HG02678 (cell line): ENCODE results near the gene GTPBP4.
"Not testable (repeated sequence)": the region's sequence is repeated elsewhere in the genome, so short reads cannot be mapped to it uniquely, and the experiment has no call there.

Experiments used
- ATAC-seq: cut with Tn5 transposase; IDR thresholded peaks from one replicate; pipeline ENCODE4 v1.9.1; 2021; ENCODE audit warnings: mild to moderate bottlenecking, moderate library complexity; ENCODE audit not compliant: unreplicated experiment

The GTPBP4 gene

GRCh38 chr10:988667-989545 is 672 bp downstream of the GTPBP4 start:
- ATAC-seq, result peak; percentile 11

DNA sequence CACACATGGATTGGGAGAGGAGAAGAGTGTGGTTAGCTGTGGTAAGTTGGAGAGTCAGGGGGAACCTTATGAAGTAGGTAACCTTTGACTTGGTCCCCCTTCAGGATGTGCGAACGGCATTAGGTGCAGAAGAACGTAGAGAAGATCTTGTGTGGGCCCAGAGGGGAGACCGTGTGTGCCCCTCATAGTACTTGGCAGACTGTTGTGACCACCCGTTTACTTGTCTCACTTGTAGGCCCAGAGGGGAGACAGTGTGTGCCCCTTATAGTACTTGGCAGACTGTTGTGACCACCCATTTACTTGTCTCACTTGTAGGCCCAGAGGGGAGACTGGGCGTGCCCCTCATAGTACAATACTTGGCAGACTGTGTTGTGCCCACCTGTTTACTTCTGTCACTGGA is 2.6 kb downstream of the GTPBP4 start:
- no peak for ATAC-seq

- no peak for ATAC-seq
Observed at GRCh38 chr10:992467-992866, 4.2 kb downstream of the GTPBP4 start.

DNA sequence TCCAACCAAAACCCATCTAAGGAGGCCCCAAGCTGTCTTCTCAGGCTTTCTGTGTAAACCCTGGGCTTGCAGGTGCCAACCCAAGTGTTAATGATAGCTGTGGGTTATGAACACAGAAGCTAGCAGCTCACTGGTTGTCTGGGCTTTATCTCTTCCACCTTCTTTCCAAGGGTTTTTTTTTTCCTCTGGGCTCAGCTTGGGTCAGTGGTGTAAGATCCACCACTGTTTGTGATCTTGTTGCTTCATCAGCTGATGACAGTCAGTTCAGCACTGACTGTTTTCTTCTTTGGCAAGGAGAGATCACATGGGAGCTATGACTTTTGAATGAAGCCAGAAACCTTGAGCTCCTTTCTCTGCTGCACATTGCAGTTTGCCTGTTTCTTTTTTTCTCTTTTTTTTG is 4.6 kb downstream of the GTPBP4 start:
- ATAC-seq, result no peak

GRCh38 chr10:994836-995558 is 6.8 kb downstream of the GTPBP4 start:
- ATAC-seq, result no peak

DNA sequence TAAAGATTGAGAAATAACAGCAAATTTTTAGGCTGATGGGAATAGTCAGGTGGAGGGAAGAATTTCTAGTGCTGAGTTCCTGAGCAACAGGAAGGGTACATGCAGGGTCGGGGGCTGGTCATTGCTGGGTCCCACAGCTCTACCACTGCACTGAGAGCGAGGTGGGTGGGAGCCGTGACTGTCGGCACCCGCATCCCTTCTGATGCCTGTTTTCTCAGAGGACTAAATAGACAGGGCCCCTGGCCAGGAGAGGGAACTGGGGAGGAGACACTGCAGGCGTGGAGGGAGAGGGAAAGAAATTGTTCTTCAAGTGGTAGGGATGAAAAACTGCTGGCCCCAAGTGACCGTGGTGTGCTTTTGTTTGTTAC is 7.3 kb downstream of the GTPBP4 start:
- ATAC-seq, result no peak

GRCh38 chr10:996031-996430 is 7.8 kb downstream of the GTPBP4 start:
- no peak for ATAC-seq

- no peak for ATAC-seq
Observed at GRCh38 chr10:997266-998022, 9.2 kb downstream of the GTPBP4 start.

GRCh38 chr10:1002425-1003006 is 14.3 kb downstream of the GTPBP4 start:
- ATAC-seq, result no peak

DNA sequence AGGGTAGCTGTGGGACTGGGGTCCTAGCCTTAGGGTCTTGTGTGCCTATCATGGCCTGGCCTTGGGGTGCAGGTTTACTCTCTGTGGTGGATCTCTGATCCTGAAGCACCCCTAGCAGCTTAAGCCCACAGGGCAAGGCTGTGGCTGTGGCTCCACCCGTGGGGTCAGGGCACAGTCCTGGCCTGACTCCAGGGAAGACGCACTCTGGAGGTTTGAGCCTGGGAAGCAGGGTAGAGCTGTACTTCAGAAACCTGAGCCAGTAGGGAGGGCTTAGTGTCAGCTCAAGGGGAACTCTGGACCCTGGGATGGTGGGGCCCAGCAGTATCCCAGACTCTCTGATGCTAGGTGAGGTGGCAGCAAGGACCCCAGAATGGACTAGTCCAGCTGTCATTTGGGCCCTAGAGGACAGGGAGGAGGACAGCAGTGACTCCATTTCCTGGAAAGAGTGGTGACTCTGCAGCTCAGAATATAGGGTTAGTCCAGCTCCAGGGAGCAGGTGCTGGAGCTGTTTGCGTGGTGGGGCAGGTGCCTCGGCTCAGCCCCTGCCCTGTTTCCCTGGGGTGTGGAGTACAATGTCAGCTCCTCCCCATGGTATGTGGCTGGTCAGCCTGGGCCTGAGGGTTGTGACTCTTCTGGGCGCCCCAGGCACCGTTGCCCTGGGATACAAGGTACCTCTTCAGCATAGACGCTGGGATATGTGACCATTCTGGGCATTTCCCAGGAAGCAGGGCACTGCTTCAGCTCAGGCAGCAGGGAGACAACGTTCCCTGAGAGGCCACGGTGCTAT is 15.8 kb downstream of the GTPBP4 start:
- no peak for ATAC-seq

DNA sequence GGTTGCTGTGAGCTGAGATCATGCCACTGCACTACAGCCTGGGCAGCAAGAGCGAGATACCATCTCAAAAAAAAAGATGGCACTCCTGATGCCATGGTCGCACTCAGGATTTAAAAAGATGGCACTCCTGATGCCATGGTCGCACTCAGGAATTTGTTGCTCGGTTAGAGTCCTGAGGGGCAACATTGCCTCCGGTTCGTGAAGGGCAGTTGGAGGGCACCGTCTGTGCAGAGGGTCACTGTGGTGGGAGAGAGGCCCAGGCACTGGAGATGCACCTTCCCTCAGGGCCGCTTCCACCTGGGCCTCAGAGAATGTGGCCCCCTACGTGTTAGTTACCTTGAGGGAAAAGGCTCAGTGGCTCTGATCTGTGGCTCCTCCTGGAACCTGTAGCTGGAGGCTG is 18.3 kb downstream of the GTPBP4 start:
- ATAC-seq, result no peak

- no peak for ATAC-seq
Observed at GRCh38 chr10:1007583-1007982, 19.3 kb downstream of the GTPBP4 start.

DNA sequence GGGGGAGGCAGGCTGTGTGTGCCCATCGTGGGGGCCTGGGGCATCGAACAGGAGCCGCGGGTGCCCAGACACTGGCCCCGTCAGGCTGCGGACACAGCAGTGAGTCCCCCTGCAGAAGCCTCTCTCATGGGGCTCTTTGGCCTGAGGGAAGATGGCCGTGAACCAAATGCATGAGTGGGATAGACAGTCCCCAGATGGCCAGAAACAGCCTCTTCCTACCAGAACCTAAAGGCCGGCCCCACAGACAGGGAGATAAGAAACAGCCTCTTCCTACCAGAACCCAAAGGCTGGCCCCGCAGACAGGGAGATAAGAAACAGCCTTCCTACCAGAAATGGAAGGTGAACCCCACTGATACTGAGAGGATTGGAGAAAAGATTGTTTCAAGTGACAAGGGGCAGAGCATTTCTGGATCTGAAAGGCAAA is 20.8 kb downstream of the GTPBP4 start:
- no peak for ATAC-seq

DNA sequence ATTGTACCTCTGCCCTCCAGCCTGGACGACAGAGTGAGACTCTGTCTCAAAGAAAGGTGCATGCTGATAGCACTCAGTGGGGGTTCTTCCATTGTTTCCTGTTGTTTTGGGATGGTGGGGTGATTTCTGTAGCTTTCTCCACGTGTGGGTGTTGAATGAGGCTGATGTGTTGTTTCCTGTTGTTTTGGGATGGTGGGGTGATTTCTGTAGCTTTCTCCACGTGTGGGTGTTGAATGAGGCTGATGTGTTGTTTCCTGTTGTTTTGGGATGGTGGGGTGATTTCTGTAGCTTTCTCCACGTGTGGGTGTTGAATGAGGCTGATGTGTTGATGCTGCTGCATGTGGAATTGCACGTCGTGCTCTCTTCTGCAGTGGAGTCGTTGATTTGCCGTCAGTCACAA is 21.7 kb downstream of the GTPBP4 start:
- ATAC-seq, result not testable (repeated sequence)

GRCh38 chr10:1010703-1011102 is 22.5 kb downstream of the GTPBP4 start:
- ATAC-seq, result no peak

DNA sequence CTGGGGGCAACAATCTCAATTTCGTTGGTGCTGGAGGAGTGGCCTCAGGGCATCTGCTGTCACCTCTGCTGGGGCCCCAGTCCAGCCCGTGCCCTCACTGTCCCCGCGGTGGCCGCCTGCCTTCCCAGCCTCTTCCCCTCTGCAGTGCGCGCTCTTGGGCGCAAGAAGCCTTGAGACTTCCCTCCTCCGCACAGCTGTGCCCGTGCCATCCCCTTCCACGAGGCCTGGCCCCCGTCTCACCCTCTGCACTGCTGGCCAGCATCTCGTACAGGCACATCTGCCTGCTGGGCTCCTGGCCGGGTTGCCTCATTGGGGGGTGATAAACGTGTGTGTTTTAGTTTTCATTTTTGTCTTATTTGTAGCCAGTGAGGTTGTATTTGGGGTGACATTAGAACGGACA is 23.5 kb downstream of the GTPBP4 start:
- no peak for ATAC-seq

- no peak for ATAC-seq
Observed at GRCh38 chr10:1015688-1016087, 27.5 kb downstream of the GTPBP4 start.

GRCh38 chr10:1019362-1019761 is 31.1 kb downstream of the GTPBP4 start:
- no peak for ATAC-seq

- ATAC-seq, result no peak
Observed at GRCh38 chr10:1020460-1020859, 32.2 kb downstream of the GTPBP4 start.

DNA sequence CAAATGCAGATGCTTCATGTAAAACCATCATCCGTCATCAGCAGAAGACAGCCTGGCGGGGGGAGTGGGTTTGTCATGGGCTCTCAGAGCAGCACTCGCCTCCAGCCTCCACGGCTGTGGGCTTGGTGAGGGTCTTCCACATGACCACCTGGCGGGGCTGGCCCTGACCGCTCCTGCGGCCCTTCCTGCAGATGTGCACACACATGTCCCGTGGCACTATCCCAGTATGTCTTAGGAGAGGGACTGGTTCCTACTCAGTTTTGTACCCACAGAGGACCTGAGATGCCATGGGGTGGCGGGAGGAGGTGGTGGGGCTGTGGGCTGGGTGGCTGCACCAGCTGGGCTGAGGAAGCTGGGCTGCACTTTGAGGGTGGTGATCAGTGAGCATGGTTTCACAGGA is 32.7 kb downstream of the GTPBP4 start:
- no peak for ATAC-seq
